Germinal center (tissue), 1 donor: Measurements from ENCODE around the gene MUC6.

Experiments used
- DNase-seq: peaks from one replicate; pipeline ENCODE4 v3.0.0; 2012; ENCODE audit warnings: mixed read lengths, low spot score

The MUC6 gene

DNA sequence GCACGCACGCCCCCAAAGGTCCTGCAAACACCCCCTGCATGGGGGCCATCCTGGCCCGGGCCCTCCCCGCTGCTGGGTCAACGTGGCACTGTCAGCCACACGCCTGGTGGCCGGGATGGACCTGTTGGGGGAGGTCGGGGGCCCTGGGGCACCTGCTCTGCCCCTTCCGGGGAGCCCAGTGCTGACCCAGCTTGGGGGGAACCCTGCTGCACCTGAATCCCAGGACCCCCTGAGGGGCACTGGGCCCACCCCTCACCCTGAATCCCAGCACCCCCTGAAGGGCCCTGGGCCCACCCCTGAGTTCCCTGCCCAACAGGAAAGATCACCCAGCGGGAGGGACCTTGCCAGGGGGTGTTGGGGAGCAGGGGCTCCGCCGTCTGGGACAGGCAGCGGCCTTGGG is 413 bp upstream of the MUC6 start:
- no peak for DNase-seq

GRCh38 chr11:1035577-1036283 is 788 bp downstream of the MUC6 start:
- no peak for DNase-seq

DNA sequence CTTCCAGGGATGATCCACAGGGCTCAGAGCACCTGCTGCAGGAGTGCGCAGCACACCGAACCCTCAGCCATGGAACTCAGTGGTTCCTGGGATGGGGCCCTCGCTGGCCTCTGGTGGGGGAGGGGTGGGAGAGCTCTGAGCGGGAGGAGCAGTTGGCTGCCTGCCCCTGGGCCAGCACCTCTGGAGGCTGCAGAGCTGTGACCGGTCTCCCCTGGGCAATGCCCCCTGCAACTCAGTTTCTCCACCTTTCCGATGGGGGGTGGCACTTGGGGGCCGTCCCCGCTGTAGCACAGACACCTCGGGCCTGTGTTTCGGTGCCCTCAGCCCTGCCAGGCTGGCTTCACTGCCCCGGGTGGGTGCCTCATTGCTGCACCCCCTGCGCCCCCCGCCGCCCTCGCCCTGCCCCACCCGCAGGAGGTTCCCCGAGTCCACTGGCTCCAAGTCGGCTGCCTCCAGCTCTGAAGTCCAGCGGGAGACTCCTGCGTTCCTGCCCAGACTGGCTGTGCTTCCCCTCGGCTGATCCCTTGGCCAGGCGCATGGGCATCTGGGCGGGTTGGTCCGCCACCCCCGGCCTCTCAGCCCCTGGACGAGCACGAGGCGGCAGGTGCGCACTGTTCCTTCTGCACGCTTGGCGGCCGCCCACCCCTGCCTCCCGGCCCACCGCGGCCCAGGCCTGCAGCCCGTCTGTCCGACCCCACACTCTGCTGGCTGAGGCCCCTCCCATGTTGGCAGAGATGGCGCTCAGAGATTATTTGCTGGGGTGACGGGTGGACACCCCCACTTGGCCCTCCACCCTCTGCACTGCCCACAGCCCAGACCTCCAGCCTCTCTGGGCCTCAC is 1.8 kb downstream of the MUC6 start:
- no peak for DNase-seq

- DNase-seq = no peak
Observed at GRCh38 chr11:1034001-1034400, 2.5 kb downstream of the MUC6 start.

- no peak for DNase-seq
Observed at GRCh38 chr11:1033016-1033798, 3.3 kb downstream of the MUC6 start.

- DNase-seq = no peak
Observed at GRCh38 chr11:1032310-1032891, 4.1 kb downstream of the MUC6 start.

GRCh38 chr11:1031121-1031899 is 5.2 kb downstream of the MUC6 start:
- DNase-seq = no peak

DNA sequence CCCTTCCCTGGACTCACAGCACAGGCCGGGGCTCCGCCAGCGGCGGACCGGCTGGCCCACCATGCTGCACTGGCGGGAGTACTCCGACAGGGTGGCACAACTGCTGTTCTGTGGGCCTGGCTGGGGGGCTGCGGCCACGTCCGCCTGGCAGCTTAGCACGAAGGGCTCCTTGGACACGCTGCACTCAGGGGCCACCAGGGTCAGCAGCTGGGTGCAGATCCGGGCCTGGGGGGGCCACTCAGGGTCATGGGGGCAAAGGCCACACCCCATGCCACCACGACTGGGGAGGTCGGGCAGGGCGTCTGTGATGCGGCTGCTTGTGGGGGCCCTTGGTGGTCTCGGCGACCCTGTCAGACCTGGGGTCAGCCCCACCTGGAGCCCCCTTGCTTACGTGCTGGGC is 6.0 kb downstream of the MUC6 start:
- no peak for DNase-seq

DNA sequence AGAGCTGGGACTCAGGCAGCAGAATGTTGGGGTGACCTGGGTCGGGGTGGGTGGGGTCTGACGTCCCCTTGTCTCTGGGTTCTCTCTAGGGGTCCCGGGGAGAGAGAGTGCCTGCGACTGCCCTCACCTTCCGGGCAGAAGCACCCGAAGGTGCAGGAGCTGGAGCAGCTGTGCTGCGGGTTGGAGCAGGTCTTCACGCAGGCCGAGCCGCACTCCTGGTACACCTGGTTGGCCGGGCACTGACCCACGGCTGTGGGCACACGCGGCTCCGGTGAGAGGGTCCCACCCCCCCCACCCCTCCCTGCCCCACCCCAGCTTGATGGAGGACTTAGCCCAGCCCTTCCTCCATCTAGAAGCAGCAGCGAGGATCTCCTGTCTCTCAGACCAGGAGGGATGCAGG is 6.4 kb downstream of the MUC6 start:
- no peak for DNase-seq

DNA sequence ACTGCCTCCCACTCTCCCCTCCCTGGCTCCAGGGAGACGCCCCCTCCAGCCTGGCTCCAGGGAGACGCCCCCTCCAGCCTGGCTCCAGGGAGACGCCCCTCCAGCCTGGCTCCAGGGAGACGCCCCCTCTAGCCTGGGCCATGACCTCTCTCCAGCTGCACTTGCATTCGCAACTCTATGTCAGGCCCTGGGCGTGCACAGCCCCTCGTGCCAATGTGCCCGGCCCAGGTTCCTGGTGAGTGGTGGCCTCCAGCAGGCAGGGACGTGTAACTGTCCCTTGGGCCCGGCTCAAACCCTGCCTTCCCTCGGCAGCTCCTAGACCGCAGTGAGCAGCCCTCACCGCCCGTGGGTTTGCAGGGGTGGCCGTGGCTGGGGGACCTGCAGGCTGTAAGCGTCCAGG is 6.9 kb downstream of the MUC6 start:
- no peak for DNase-seq

DNA sequence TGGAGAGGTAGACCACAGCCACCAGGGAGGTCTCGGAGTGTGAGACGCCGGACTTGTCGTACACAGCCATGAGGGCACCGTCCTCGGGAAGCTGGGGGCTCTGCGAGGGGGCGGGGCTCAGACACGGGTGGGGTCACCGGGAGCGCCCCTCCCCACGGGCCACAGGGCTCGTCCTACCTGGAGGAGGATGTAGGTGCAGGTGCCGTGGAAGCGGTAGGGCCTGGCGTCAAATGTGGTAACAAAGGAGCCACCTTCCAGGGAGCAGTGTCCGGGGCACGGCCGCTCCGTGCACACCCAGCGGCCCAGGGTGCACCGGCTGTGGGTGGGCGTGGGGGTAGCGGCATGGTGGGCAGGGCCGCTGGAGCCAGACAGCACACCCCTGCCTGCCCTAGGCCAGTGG is 7.5 kb downstream of the MUC6 start:
- DNase-seq = no peak

DNA sequence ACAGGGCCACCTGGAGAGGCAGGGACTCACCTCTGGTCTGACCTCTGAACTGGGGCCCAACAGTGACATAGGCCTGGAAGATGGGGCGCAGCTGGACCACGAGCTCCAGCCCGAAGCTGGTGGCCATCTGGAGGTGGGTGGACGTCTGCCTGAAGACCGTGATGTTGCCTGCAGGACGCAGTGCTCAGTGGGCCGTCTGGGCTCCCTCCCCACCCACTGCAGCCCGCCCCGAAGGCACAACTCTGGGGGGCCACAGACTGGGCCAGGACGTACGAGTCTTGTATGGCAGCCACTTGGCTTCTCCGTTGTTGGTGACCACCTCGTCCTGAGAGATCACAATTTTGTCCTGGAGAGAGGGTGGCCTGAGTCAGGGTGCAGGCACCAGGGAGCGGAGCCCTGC is 7.9 kb downstream of the MUC6 start:
- DNase-seq = no peak

- DNase-seq = no peak
Observed at GRCh38 chr11:1028291-1028540, 8.3 kb downstream of the MUC6 start.

- DNase-seq = no peak
Observed at GRCh38 chr11:1027483-1028290, 8.8 kb downstream of the MUC6 start.

- no peak for DNase-seq
Observed at GRCh38 chr11:1026641-1027482, 9.7 kb downstream of the MUC6 start.

DNA sequence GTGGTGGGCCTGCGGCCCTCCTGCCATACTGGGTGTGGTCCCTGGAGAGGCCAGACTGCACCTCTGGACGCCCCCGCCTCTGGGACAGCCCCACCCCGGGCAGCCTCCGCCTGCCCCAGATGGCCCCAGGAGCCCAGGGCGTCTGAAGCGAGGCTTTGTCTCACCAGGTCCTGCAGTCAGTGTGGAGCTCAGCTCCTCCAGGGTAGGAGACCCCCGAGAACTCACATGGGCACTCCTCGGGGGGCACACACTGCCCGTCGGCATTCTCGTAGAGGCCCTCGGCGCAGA is 10.4 kb downstream of the MUC6 start:
- DNase-seq = no peak

- DNase-seq = no peak
Observed at GRCh38 chr11:1025410-1026162, 10.9 kb downstream of the MUC6 start.

GRCh38 chr11:1024597-1025409 is 11.7 kb downstream of the MUC6 start:
- DNase-seq = no peak
